KMS-11 (cell line): ENCODE measurements around the gene FMNL2.

Experiments used
- H2AFZ ChIP-seq: fragments of 200-600 bp; sonication (generic); 2 replicates; pipeline ENCODE4 v1.6.1; 2016; ENCODE audit warnings: antibody characterized with exemption, mixed run types, low read depth
- H3K27ac ChIP-seq: fragments of 200-600 bp; sonication (generic); 2 replicates; pipeline ENCODE4 v1.6.1; 2016; ENCODE audit warnings: mild to moderate bottlenecking, mixed run types
- H3K27me3 ChIP-seq: fragments of 200-600 bp; sonication (generic); 2 replicates; pipeline ENCODE4 v1.6.1; 2017; ENCODE audit warnings: mild to moderate bottlenecking, low read depth, mixed run types, moderate library complexity; ENCODE audit not compliant: insufficient read depth
- H3K36me3 ChIP-seq: fragments of 200-600 bp; sonication (generic); 2 replicates; pipeline ENCODE4 v1.6.1; 2017; ENCODE audit warnings: mild to moderate bottlenecking, mixed run types; ENCODE audit not compliant: insufficient read depth
- H3K4me1 ChIP-seq: fragments of 200-600 bp; sonication (generic); 2 replicates; pipeline ENCODE4 v1.6.1; 2016; ENCODE audit warnings: mild to moderate bottlenecking, low read depth, mixed run types; ENCODE audit not compliant: poor library complexity, severe bottlenecking
- H3K4me2 ChIP-seq: fragments of 200-600 bp; sonication (generic); 2 replicates; pipeline ENCODE4 v1.7.0; 2016; ENCODE audit warnings: mild to moderate bottlenecking, mixed run types
- H3K4me3 ChIP-seq: fragments of 200-600 bp; sonication (generic); IDR thresholded peaks from 2 replicates; pipeline ENCODE4 v1.6.1; 2017; ENCODE audit warnings: low read depth, low read length, mixed read lengths; ENCODE audit not compliant: insufficient read depth
- H3K79me2 ChIP-seq: fragments of 200-600 bp; sonication (generic); 2 replicates; pipeline ENCODE4 v1.6.1; 2016; ENCODE audit warnings: low read depth, mixed run types; ENCODE audit not compliant: insufficient read depth
- H3K9ac ChIP-seq: fragments of 200-600 bp; sonication (generic); 2 replicates; pipeline ENCODE4 v1.6.1; 2016; ENCODE audit warnings: mild to moderate bottlenecking, mixed run types
- H4K20me1 ChIP-seq: fragments of 200-600 bp; sonication (generic); 2 replicates; pipeline ENCODE4 v1.6.1; 2016; ENCODE audit warnings: mild to moderate bottlenecking, mixed run types; ENCODE audit not compliant: insufficient read depth
- TF ChIP-seq, protein P1 (sequence below): fragments of 200-600 bp; sonication (generic); conservative IDR thresholded peaks from 2 replicates; pipeline ENCODE4 v1.6.1; 2017; ENCODE audit warnings: low read depth, mild to moderate bottlenecking, antibody characterized with exemption, low read length, moderate library complexity, mixed read lengths

The FMNL2 gene

DNA sequence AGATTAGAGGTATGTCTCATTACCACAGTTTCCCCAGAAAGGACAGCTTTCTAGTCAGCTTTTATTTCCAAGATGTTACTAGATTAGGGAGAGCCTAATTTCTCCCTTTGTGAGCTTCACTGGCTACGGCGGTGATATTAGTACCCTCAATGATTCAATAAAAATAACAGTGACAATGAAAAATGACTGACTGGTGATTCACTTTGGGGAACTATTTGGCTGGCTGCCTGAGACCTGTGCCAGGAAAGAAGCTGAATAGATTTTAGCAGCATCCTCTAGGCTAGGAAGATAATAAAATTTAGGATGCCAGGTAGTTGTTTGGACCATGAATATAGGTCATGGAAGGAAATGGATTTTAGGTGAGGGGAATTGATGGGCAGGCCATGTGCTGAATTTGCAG, 178.7 kb downstream of the FMNL2 start:
- no peak overlapping the region for H3K4me3 ChIP-seq
- H3K27me3 ChIP-seq = no peaks in the 10 kb centered on the region
- H3K36me3 ChIP-seq = no peaks in the 10 kb centered on the region
- H3K27ac ChIP-seq = no peak overlapping the region
- H3K9ac ChIP-seq = no peak overlapping the region
- H3K79me2 ChIP-seq = no peaks in the 10 kb centered on the region
- no peaks in the 10 kb centered on the region for H3K4me1 ChIP-seq
- TF ChIP-seq, protein P1, sequence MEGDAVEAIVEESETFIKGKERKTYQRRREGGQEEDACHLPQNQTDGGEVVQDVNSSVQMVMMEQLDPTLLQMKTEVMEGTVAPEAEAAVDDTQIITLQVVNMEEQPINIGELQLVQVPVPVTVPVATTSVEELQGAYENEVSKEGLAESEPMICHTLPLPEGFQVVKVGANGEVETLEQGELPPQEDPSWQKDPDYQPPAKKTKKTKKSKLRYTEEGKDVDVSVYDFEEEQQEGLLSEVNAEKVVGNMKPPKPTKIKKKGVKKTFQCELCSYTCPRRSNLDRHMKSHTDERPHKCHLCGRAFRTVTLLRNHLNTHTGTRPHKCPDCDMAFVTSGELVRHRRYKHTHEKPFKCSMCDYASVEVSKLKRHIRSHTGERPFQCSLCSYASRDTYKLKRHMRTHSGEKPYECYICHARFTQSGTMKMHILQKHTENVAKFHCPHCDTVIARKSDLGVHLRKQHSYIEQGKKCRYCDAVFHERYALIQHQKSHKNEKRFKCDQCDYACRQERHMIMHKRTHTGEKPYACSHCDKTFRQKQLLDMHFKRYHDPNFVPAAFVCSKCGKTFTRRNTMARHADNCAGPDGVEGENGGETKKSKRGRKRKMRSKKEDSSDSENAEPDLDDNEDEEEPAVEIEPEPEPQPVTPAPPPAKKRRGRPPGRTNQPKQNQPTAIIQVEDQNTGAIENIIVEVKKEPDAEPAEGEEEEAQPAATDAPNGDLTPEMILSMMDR = no peak
- no peak overlapping the region for H3K4me2 ChIP-seq
- no peaks in the 10 kb centered on the region for H4K20me1 ChIP-seq
- H2AFZ ChIP-seq = no peak overlapping the region

DNA sequence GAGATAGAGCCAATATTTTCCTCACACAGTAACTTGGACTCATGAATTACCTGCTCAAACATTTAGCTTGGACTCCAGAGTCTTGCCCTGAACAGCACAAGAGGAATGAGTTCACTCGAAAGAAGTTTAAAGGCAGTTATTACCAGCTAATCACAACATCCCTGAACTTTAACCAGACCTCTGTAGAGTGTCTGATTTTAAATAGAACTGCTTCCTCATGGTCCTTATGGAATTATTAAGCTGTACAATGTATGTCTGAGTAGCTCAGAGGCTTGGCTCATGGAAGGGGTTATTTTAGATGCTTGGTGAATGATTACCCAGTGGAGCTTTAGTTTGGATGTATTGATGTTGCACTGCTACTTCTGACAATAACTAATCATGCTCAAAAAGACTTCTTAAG, 183.1 kb downstream of the FMNL2 start:
- Histone ChIP-seq H3K27ac (no peak overlapping the region), H3K36me3 (no peaks in the 10 kb centered on the region), H3K4me1 (no peaks in the 10 kb centered on the region), H3K27me3 (no peaks in the 10 kb centered on the region), H2AFZ (no peak overlapping the region), H3K4me2 (no peak overlapping the region), H3K79me2 (no peaks in the 10 kb centered on the region), H3K4me3 (no peak overlapping the region), H3K9ac (no peak overlapping the region), H4K20me1 (no peaks in the 10 kb centered on the region)
- TF ChIP-seq, protein P1 = no peak

DNA sequence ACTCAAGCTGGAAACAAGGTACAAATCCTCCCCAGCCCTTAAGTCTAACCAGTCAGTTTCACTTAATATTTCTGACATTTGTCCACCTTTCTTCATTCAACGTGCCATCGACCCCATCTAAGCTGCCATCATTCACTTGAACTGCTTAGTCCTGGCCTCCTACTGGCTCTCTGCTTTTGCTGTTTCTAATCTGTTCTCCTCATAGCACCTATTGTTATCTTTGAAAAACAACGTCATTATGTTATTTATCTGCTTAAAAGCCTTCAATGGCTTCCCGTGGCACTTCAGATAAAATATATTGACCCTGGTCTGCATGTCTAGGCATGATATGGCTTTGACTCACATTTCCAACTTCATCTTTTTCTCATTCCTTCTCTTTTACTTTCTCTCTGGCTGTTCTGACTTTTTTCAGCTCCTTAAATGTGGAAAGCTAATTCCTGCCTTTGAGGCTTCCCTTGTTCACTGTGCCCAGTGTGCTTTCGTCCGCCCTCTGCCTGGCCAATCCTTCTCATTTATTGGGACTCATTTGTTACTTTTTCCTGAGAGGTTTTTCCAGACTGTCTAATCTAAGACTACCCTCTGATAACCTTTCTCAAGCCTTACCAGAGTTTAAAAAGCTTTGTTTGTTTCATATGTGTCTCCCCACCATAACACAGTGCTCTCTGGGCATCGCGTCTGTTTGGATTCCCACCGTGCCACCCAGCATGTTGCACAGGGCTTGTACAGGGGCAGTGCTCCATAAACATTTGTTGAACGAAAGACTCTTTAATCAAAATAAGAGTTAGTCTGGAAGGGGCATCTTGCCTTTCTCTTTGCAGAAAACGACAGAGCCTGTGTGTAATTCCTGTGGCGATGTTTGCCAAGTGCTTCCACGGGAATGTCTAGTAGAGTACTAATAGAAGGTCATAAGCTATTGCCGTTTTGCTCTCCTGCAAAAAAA, 183.9 kb downstream of the FMNL2 start:
- no peaks in the 10 kb centered on the region for H3K27me3 ChIP-seq
- H3K4me1 ChIP-seq = no peaks in the 10 kb centered on the region
- H3K4me2 ChIP-seq = no peak overlapping the region
- TF ChIP-seq, protein P1 = no peak
- H3K27ac ChIP-seq = no peak overlapping the region
- H3K79me2 ChIP-seq = no peaks in the 10 kb centered on the region
- no peak overlapping the region for H3K4me3 ChIP-seq
- no peak overlapping the region for H3K9ac ChIP-seq
- no peaks in the 10 kb centered on the region for H4K20me1 ChIP-seq
- H2AFZ ChIP-seq = no peak overlapping the region
- no peaks in the 10 kb centered on the region for H3K36me3 ChIP-seq

DNA sequence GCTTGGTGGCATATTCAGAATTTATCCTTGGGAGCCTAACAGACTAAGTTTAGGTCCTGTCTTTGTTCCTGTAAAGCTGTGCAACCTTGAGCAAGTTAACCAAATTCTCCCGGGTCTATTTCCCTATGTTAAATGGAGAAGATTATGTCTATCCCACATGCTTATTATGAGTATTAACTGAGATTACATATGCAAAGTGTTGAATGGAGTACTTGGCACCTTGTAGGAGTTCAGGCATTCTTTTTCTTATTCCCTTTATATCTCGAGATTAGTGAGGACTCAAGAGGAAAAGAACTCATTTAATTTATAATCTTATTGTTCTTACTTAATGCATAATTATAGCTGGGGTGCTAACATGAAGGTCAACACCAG, 184.6 kb downstream of the FMNL2 start:
- no peak overlapping the region for H3K27ac ChIP-seq
- TF ChIP-seq, protein P1 = no peak
- no peak overlapping the region for H2AFZ ChIP-seq
- H4K20me1 ChIP-seq = no peaks in the 10 kb centered on the region
- no peak overlapping the region for H3K4me3 ChIP-seq
- H3K36me3 ChIP-seq = no peaks in the 10 kb centered on the region
- no peaks in the 10 kb centered on the region for H3K27me3 ChIP-seq
- no peaks in the 10 kb centered on the region for H3K79me2 ChIP-seq
- H3K4me1 ChIP-seq = no peaks in the 10 kb centered on the region
- no peak overlapping the region for H3K4me2 ChIP-seq
- no peak overlapping the region for H3K9ac ChIP-seq
